Hematopoietic multipotent progenitor cell (in vitro differentiated cells): ENCODE data around the gene PITPNB. TPM values are rescaled to one million over a fixed set of nuclear protein-coding genes. Genes with fewer than 3 reads are reported as not detected.

Experiments
- DNase-seq, 3 donors: peaks; one replicate each; pipeline ENCODE4 v3.0.0-alpha.2; 2011 to 2015; ENCODE audit warnings: low read depth in 2 of 3, low spot score in 2 of 3
- total RNA-seq: library from RNA; depleted of rRNA; stranded (reverse); fragments of >200 nt; gene quantifications from one replicate; pipeline ENCODE4 v1.2.3, GENCODE V29; 2012

The PITPNB gene
- total RNA-seq, 1 donor: 11.6 TPM

- no peak for DNase-seq
Observed at GRCh38 chr22:27863556-27863955, 55.5 kb downstream of the PITPNB start.

- no peak for DNase-seq
Observed at GRCh38 chr22:27863001-27863400, 56.1 kb downstream of the PITPNB start.

- DNase-seq: no peak
Observed at GRCh38 chr22:27859336-27859735, 59.7 kb downstream of the PITPNB start.

GRCh38 chr22:27858626-27859025 is 60.4 kb downstream of the PITPNB start:
- no peak for DNase-seq

- DNase-seq: no peak
Observed at GRCh38 chr22:27857443-27857842, 61.6 kb downstream of the PITPNB start.

GRCh38 chr22:27856386-27856785 is 62.7 kb downstream of the PITPNB start:
- no peak for DNase-seq

GRCh38 chr22:27853424-27853823 is 65.6 kb downstream of the PITPNB start:
- DNase-seq: no peak

GRCh38 chr22:27851974-27852746 is 66.9 kb downstream of the PITPNB start:
- no peak for DNase-seq

- DNase-seq: peak in 1 of 3 donors; percentile 21
Observed at GRCh38 chr22:27850000-27850521, 69.0 kb downstream of the PITPNB start.

- no peak for DNase-seq
Observed at GRCh38 chr22:27848005-27848404, 71.1 kb downstream of the PITPNB start.

- no peak for DNase-seq
Observed at GRCh38 chr22:27846910-27847309, 72.1 kb downstream of the PITPNB start.

- no peak for DNase-seq
Observed at GRCh38 chr22:27846248-27846757, 72.8 kb downstream of the PITPNB start.

- no peak for DNase-seq
Observed at GRCh38 chr22:27845644-27846043, 73.4 kb downstream of the PITPNB start.

- no peak for DNase-seq
Observed at GRCh38 chr22:27844656-27845591, 74.1 kb downstream of the PITPNB start.

GRCh38 chr22:27844256-27844655 is 74.8 kb downstream of the PITPNB start:
- no peak for DNase-seq

- no peak for DNase-seq
Observed at GRCh38 chr22:27843441-27843840, 75.6 kb downstream of the PITPNB start.

- DNase-seq: no peak
Observed at GRCh38 chr22:27842669-27843431, 76.2 kb downstream of the PITPNB start.

- DNase-seq: no peak
Observed at GRCh38 chr22:27842201-27842600, 76.9 kb downstream of the PITPNB start.

GRCh38 chr22:27840436-27840835 is 78.6 kb downstream of the PITPNB start:
- DNase-seq: no peak

- DNase-seq: no peak
Observed at GRCh38 chr22:27839057-27839660, 79.9 kb downstream of the PITPNB start.
